Tibial nerve (tissue), 4 donors: Measurements from ENCODE around the gene CPNE4.

Experiments
- CTCF ChIP-seq, 5 experiments: fragments of 200-600 bp in 3 of 5; fragments of 450-650 bp in 2 of 5; sonication (generic) in 3 of 5; IDR thresholded peaks; one replicate each; pipeline ENCODE4 v1.5.1; 2016 to 2019; ENCODE audit warnings: antibody characterized with exemption in 5 of 5, mild to moderate bottlenecking in 3 of 5, moderate library complexity in 2 of 5
- EP300 ChIP-seq, 2 donors: sonication (generic); formaldehyde crosslinking; IDR thresholded peaks; one replicate each; pipeline ENCODE4 v1.6.1; 2017; ENCODE audit warnings: antibody characterized with exemption in 2 of 2, mild to moderate bottlenecking in 1 of 2
- POLR2A ChIP-seq, 2 donors: fragments of 450-650 bp; IDR thresholded peaks; one replicate each; pipeline ENCODE4 v1.6.1; 2017; ENCODE audit warnings: antibody characterized with exemption in 2 of 2, mild to moderate bottlenecking in 2 of 2, moderate library complexity in 2 of 2

DNA sequence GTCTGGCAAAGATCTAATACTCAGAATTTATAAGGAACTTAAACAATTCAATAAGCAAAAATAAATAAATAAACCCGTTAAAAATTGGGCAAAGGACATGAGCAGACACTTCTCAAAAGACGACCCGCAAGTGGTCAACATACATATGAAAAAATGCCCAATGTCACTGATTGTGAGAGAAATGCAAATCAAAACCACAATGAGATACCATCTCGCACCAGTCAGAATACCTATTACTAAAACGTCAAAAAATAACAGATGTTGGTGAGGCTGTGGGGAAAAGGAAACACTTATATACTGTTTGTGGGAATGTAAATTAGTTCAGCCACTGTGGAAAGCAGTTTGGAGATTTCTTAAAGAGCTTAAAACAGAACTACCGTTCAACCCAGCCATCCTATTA is 344.0 kb downstream of the CPNE4 start:
- TF ChIP-seq CTCF (IDR thresholded peaks at IDR 0.05) (no peak), POLR2A (IDR thresholded peaks at IDR 0.05) (no peak), EP300 (IDR thresholded peaks at IDR 0.05) (no peak)
